GM21360 (cell line): ENCODE measurements around the gene VPS51.

Experiments
- ATAC-seq: cut with Tn5 transposase; IDR thresholded peaks from one replicate; pipeline ENCODE4 v1.9.1; 2021; ENCODE audit warnings: mild to moderate bottlenecking, moderate library complexity; ENCODE audit not compliant: unreplicated experiment

Gene VPS51

GRCh38 chr11:65160643-65161042 lies 64.6 kb downstream of the VPS51 start:
- no peak for ATAC-seq
